Caco-2 (cell line): ENCODE results near the gene OXER1. TPM values are rescaled to one million over a fixed set of nuclear protein-coding genes. Genes with fewer than 3 reads are reported as not detected.

Experiments
- BruUV-seq: library from RNA; stranded (reverse); fragments of 400-500 nt; replicated peaks from 2 replicates; lab custom pipeline; 2021; lab: Mats Ljungman, UMichigan
- CTCF ChIA-PET: fragments of 300-600 bp; sonication (Branson Sonifier 250); formaldehyde crosslinking; loops from one replicate; lab custom pipeline; 2022; ENCODE audit warnings: antibody characterized with exemption; lab: Charles Lee
- POLR2A ChIA-PET: fragments of 300-600 bp; sonication (Branson Sonifier 250); formaldehyde crosslinking; loops from one replicate; lab custom pipeline; 2022; ENCODE audit warnings: antibody characterized with exemption; lab: Charles Lee
- DNase-seq, 2 experiments: peaks; one replicate each; pipeline versions ENCODE4 v3.0.0 to v3.0.0-alpha.2; 2020 to 2022
- H3K27me3 ChIP-seq: replicated peaks from 2 replicates; pipeline ENCODE4 v1.6.0; 2011; ENCODE audit warnings: low read length; ENCODE audit not compliant: control insufficient read depth, insufficient read depth
- H3K36me3 ChIP-seq: 2 replicates; pipeline ENCODE4 v1.5.1; 2011; ENCODE audit warnings: low read length; ENCODE audit not compliant: control insufficient read depth, insufficient read depth
- H3K4me1 ChIP-seq: fragments of 250-450 bp; sonication (Bioruptor Pico); 2 replicates; pipeline ENCODE4 v1.5.1; 2020; ENCODE audit warnings: mild to moderate bottlenecking
- H3K4me3 ChIP-seq: 2 replicates; pipeline ENCODE4 v1.5.1; 2011; ENCODE audit warnings: low read depth, mild to moderate bottlenecking, control low read depth, low read length
- H3K9me3 ChIP-seq: fragments of 250-450 bp; sonication (Bioruptor Pico); 2 replicates; pipeline ENCODE4 v1.5.1; 2020; ENCODE audit warnings: mild to moderate bottlenecking, moderate library complexity
- H3K27ac Mint-ChIP-seq: one replicate; pipeline ENCODE4 v1.8.0; 2022; ENCODE audit warnings: mixed read lengths; ENCODE audit not compliant: unreplicated experiment
- H3K27me3 Mint-ChIP-seq: one replicate; pipeline ENCODE4 v1.8.0; 2022; ENCODE audit warnings: mixed read lengths; ENCODE audit not compliant: insufficient read depth, unreplicated experiment
- H3K36me3 Mint-ChIP-seq: one replicate; pipeline ENCODE4 v1.8.0; 2022; ENCODE audit warnings: mild to moderate bottlenecking, mixed read lengths; ENCODE audit not compliant: insufficient read depth, unreplicated experiment
- H3K4me1 Mint-ChIP-seq: one replicate; pipeline ENCODE4 v1.8.0; 2022; ENCODE audit warnings: low read depth, mixed read lengths; ENCODE audit not compliant: unreplicated experiment
- H3K4me3 Mint-ChIP-seq: one replicate; pipeline ENCODE4 v1.8.0; 2022; ENCODE audit warnings: mild to moderate bottlenecking, moderate library complexity, mixed read lengths; ENCODE audit not compliant: unreplicated experiment
- H3K9me3 Mint-ChIP-seq: one replicate; pipeline ENCODE4 v1.8.0; 2022; ENCODE audit warnings: mixed read lengths; ENCODE audit not compliant: unreplicated experiment
- CTCF ChIP-seq, 2 experiments: fragments of 200-600 bp in 1 of 2; IDR thresholded peaks; 1 replicate in 1 of 2; 2 replicates in 1 of 2; pipeline versions ENCODE4 v1.5.1 to v1.8.0; 2011 to 2022; ENCODE audit warnings: antibody characterized with exemption in 1 of 2, control low read depth in 1 of 2, inconsistent platforms in 1 of 2, low read depth in 1 of 2, low read length in 1 of 2, mild to moderate bottlenecking in 1 of 2, moderate library complexity in 1 of 2; ENCODE audit not compliant: insufficient read depth in 1 of 2, severe bottlenecking in 1 of 2, unreplicated experiment in 1 of 2
- intact Hi-C: fragments of 100-400 bp; cut with micrococcal nuclease; formaldehyde crosslinking; loops from one replicate; pipeline ENCODE4 v1.10.0; 2022; ENCODE audit not compliant: unreplicated experiment
- total RNA-seq: library from RNA; stranded (reverse); gene quantifications from 2 replicates; pipeline ENCODE4 v1.2.3, GENCODE V29; 2022

The OXER1 gene
- total RNA-seq, 1 experiment from 2014 or later: 10.9 TPM

GRCh38 chr2:42806786-42807185 is 42.9 kb upstream of the OXER1 start:
- Histone ChIP-seq H3K4me1 (peaks cover 5% of the 10 kb centered on the region; the same call in 1 of the 2 replicates), H3K9me3 (no peaks in the 10 kb centered on the region), H3K4me3 (no peak overlapping the region), H3K27me3 (no peaks in the 10 kb centered on the region), H3K36me3 (no peaks in the 10 kb centered on the region)
- no TSS peak for BruUV-seq
- no peaks in the 10 kb centered on the region for H3K9me3 Mint-ChIP-seq
- CTCF ChIA-PET: no interaction called here
- DNase-seq: no peak
- no peak for TF ChIP-seq CTCF (IDR thresholded peaks at IDR 0.05; ENCODE audit: insufficient read depth in 1 of 2, low read depth in 1 of 2, low read length in 1 of 2, severe bottlenecking in 1 of 2, unreplicated experiment in 1 of 2)
- peaks cover 14% of the 10 kb centered on the region for H3K4me1 Mint-ChIP-seq
- H3K36me3 Mint-ChIP-seq: peaks cover 14% of the 10 kb centered on the region
- POLR2A ChIA-PET: no interaction called here
- peaks cover 3% of the 10 kb centered on the region for H3K27me3 Mint-ChIP-seq
- no peak overlapping the region for H3K4me3 Mint-ChIP-seq
- H3K27ac Mint-ChIP-seq: no peak overlapping the region
- intact Hi-C loops: no loop called here

GRCh38 chr2:42804891-42805290 is 41.0 kb upstream of the OXER1 start:
- BruUV-seq: no TSS peak
- CTCF ChIA-PET: no interaction called here

GRCh38 chr2:42804338-42804737 is 40.4 kb upstream of the OXER1 start:
- peaks cover 3% of the 10 kb centered on the region for H3K27me3 Mint-ChIP-seq
- Histone ChIP-seq H3K36me3 (no peaks in the 10 kb centered on the region), H3K27me3 (no peaks in the 10 kb centered on the region), H3K4me1 (peaks cover 5% of the 10 kb centered on the region; the same call in 1 of the 2 replicates), H3K9me3 (no peaks in the 10 kb centered on the region), H3K4me3 (no peak overlapping the region)
- CTCF ChIA-PET: no interaction called here
- intact Hi-C loops: no loop called here
- no peaks in the 10 kb centered on the region for H3K9me3 Mint-ChIP-seq
- DNase-seq: no peak
- H3K27ac Mint-ChIP-seq: no peak overlapping the region
- POLR2A ChIA-PET: interaction anchor here (1.2 kb wide), 1 partner anchor 12 kb away, joined by 3 read pairs; the partner anchor contains the start of gene HAAO
- TF ChIP-seq CTCF (IDR thresholded peaks at IDR 0.05; ENCODE audit: insufficient read depth in 1 of 2, low read depth in 1 of 2, low read length in 1 of 2, severe bottlenecking in 1 of 2, unreplicated experiment in 1 of 2): no peak
- BruUV-seq: no TSS peak
- peaks cover 12% of the 10 kb centered on the region for H3K4me1 Mint-ChIP-seq
- H3K36me3 Mint-ChIP-seq: peaks cover 12% of the 10 kb centered on the region
- no peak overlapping the region for H3K4me3 Mint-ChIP-seq

More at GRCh38 chr2:42804891-42805290, 41.0 kb upstream of the OXER1 start:
- no peak for DNase-seq
- H3K36me3 ChIP-seq: no peaks in the 10 kb centered on the region
- no peaks in the 10 kb centered on the region for H3K27me3 ChIP-seq
- H3K4me1 ChIP-seq: peaks cover 5% of the 10 kb centered on the region; the same call in 1 of the 2 replicates
- no peaks in the 10 kb centered on the region for H3K9me3 ChIP-seq
- Mint-ChIP-seq H3K4me3 (no peak overlapping the region), H3K4me1 (peaks cover 13% of the 10 kb centered on the region), H3K36me3 (peaks cover 7% of the 10 kb centered on the region), H3K9me3 (no peaks in the 10 kb centered on the region), H3K27ac (no peak overlapping the region), H3K27me3 (peaks cover 3% of the 10 kb centered on the region)
- intact Hi-C loops: no loop called here
- no peak for TF ChIP-seq CTCF (IDR thresholded peaks at IDR 0.05; ENCODE audit: insufficient read depth in 1 of 2, low read depth in 1 of 2, low read length in 1 of 2, severe bottlenecking in 1 of 2, unreplicated experiment in 1 of 2)
- no peak overlapping the region for H3K4me3 ChIP-seq
- POLR2A ChIA-PET: interaction anchor here (1.2 kb wide), 1 partner anchor 12 kb away, joined by 3 read pairs; the partner anchor contains the start of gene HAAO
